Fibroblast of the aortic adventitia (primary cell): ENCODE results near the gene TMEM225B. TPM values are rescaled to one million over a fixed set of nuclear protein-coding genes. Genes with fewer than 3 reads are reported as not detected.

Experiments used
- DNase-seq: peaks from one replicate; pipeline ENCODE4 v3.0.0-alpha.2; 2010; ENCODE audit warnings: low read depth
- H3K4me3 ChIP-seq: 2 replicates; pipeline ENCODE4 v1.5.1; 2011; ENCODE audit warnings: low read depth, mild to moderate bottlenecking, control low read depth, low read length, moderate library complexity
- CTCF ChIP-seq: IDR thresholded peaks from 2 replicates; pipeline ENCODE4 v1.5.1; 2011; ENCODE audit warnings: mild to moderate bottlenecking, low read length, control low read depth, inconsistent platforms; ENCODE audit not compliant: insufficient read depth
- total RNA-seq: library from RNA; depleted of rRNA; stranded (reverse); fragments of >200 nt; gene quantifications from 2 replicates; pipeline ENCODE4 v1.2.3, GENCODE V29; 2012; ENCODE audit warnings: low replicate concordance

TMEM225B gene
- total RNA-seq, 1 donor: 0.54 TPM

GRCh38 chr7:99601656-99602310, 3.7 kb downstream of the TMEM225B start:
- no peak for TF ChIP-seq CTCF
- DNase-seq: no peak
- no peak overlapping the region for H3K4me3 ChIP-seq

GRCh38 chr7:99605527-99605926, 7.5 kb downstream of the TMEM225B start:
- TF ChIP-seq CTCF: no peak
- no peak overlapping the region for H3K4me3 ChIP-seq
- no peak for DNase-seq

- no peak for TF ChIP-seq CTCF
- no peak for DNase-seq
- no peak overlapping the region for H3K4me3 ChIP-seq
These were observed 8.5 kb downstream of the TMEM225B start for GRCh38 chr7:99606531-99606930.

GRCh38 chr7:99607548-99607947, 9.5 kb downstream of the TMEM225B start:
- H3K4me3 ChIP-seq: no peak overlapping the region

GRCh38 chr7:99614495-99614894, 16.4 kb downstream of the TMEM225B start:
- H3K4me3 ChIP-seq: no peak overlapping the region
- no peak for TF ChIP-seq CTCF
- DNase-seq: no peak

More at GRCh38 chr7:99607548-99607947, 9.5 kb downstream of the TMEM225B start:
- DNase-seq: no peak
- TF ChIP-seq CTCF: no peak

- DNase-seq: no peak
- H3K4me3 ChIP-seq: peak overlapping the region; percentile 99
- TF ChIP-seq CTCF: no peak
These were observed 17.9 kb downstream of the TMEM225B start for GRCh38 chr7:99615989-99616358.
